Measurements from ENCODE around the gene DPP7.

GRCh38 chr9:137139468-137140150 is 25.1 kb upstream of the DPP7 start:
- TF ChIP-seq YY1 (IDR thresholded peaks at IDR 0.05; ENCODE audit: low read depth) (no peak), USF1 (IDR thresholded peaks at IDR 0.05) (no peak), TCF12 (IDR thresholded peaks at IDR 0.05; ENCODE audit: low read depth) (no peak), EP300 (IDR thresholded peaks at IDR 0.05; ENCODE audit: borderline replicate concordance) (no peak), REST (IDR thresholded peaks at IDR 0.05; ENCODE audit: low read depth) (no peak), TEAD4 (IDR thresholded peaks at IDR 0.05) (no peak)
